HG03135 (cell line): Measurements from ENCODE around the gene CYP26B1.

ENCODE experiments used
- ATAC-seq: cut with Tn5 transposase; IDR thresholded peaks from one replicate; pipeline ENCODE4 v1.9.1; 2021; ENCODE audit warnings: mild to moderate bottlenecking, moderate library complexity; ENCODE audit not compliant: unreplicated experiment

Gene CYP26B1

GRCh38 chr2:72141881-72142451 lies 5.7 kb downstream of the CYP26B1 start:
- ATAC-seq = no peak

DNA sequence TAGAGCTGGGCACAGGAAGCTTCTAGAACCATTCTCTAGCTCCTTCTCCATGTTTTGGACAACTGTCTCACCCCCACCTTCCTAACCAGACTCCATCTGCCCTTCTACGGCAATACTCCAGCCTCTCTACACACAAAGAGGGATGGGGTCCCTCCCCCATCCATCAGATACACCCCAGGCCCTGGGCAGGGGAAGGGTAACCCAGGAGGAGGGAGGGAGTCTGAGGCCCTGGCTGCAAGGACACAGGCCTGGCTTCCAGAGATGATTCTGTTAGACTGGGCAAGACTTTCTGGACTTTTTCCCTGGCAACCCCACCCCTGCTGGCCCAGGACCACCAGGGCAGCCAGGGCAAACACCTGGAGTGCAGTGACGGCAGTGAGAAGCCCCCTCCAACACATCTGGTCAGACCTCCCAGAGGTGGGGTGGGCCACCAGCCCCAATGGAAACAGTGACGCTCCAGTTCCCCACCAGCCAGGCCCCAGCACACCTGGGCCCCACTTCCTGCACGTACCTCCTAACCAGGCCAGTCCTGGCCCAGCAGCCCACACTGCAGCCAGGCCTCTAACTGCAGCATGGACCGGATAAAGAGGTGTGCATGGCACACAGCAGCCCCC lies 6.5 kb downstream of the CYP26B1 start:
- no peak for ATAC-seq

GRCh38 chr2:72140621-72140960 lies 7.1 kb downstream of the CYP26B1 start:
- ATAC-seq = no peak

DNA sequence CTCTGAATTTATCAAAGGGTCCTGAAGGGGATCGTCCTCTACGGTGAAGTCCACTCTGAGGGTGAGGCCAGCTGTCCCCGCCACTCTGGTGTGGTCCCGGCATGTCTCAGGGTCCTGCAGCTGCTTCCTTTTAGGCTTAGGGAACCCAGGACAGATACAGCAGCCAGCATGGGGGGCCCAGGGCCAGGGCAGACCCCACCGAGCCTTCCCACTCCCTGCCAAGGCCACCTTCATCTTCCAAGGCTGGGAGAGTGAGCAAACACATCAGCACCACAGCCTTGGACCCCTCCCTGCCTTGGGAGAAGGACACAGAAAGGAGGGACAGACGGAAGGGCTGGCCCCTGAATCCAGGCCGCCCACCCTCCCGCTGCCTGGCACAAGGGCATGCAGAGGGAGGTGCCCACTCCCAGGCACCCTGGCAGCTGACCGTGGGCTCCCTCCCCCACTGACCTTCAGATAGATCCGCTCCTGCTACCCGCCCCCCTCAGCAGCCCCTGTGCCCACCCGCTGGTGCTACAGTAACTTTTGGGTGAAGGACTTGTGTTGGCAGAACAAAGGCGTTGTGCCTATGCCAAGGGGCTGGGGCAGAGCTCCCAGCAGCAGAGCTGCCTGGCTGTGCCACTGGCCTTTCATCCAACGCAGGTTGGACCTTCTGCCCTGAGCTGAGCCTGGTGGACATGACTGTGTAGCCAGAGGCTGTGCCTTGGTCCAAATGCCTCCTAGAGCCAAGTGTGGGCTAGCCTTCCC lies 7.6 kb downstream of the CYP26B1 start:
- no peak for ATAC-seq

DNA sequence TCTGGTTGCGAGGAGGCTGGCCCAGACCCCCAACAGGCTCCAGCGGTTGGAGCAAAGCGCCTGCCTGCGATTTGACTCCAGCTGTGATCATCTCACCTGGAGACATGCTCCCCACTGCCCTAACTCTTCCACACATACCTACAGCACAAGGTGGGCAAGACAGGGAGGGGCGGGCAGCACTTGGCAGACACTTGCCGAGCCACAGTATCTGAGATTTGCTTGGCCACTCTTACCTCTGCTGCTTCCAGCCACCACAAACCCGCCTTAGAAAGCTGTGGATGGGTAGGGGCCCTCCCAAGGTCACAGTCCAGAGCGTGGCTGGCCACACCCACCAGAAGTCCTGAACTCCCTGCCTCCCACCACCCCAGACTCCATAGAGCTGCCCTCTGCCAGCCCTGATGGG lies 8.2 kb downstream of the CYP26B1 start:
- no peak for ATAC-seq

DNA sequence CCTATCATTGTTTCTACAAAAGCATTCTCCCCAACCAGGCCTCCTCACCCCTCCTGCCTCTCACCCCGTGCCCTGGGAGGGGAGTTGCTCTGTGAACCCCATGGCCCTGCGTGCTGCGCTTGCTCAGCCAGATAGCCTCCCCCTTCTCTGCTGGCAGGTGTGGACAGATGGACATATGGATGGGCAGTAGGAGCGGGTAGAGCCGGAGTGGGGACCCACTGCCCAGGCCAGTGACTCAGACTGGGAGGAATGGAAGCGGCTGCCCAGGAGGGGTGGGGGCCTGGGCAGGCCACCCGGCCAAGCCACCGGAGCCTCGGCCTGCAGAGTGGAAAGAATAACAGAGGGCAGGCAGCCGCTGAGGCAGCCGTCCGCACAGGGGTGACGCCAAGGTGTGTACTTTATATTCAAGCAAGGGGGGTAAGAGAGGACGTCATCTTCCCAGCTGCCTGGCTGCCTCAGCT lies 8.7 kb downstream of the CYP26B1 start:
- ATAC-seq = no peak

- no peak for ATAC-seq
Measured at GRCh38 chr2:72138011-72138881, 9.4 kb downstream of the CYP26B1 start.

DNA sequence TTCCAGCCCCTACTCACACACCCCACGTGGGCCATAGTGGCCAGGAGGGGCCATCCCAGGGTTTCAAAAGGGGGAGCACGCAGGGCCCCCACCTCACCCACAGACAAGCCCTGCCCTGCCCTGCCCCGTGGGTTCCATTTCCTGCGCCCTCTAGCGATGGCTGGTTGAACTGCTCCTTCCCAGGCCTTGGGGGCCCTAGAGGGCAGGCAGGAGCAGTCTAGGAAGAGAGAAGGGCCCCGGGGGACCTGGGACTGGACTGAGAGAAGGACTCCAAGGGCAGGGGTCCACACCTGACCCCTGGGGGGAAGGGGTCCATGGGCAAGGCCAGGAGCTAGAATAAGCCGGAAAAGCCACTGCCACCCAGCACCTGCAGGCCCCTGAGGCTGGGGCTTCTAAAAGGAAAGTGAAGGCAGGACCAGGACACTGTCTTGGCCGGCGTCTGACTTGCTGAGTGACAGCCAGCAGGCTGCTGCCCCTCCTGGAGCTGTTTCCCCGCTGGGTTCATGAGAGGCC lies 10.1 kb downstream of the CYP26B1 start:
- peak; percentile 81 for ATAC-seq

DNA sequence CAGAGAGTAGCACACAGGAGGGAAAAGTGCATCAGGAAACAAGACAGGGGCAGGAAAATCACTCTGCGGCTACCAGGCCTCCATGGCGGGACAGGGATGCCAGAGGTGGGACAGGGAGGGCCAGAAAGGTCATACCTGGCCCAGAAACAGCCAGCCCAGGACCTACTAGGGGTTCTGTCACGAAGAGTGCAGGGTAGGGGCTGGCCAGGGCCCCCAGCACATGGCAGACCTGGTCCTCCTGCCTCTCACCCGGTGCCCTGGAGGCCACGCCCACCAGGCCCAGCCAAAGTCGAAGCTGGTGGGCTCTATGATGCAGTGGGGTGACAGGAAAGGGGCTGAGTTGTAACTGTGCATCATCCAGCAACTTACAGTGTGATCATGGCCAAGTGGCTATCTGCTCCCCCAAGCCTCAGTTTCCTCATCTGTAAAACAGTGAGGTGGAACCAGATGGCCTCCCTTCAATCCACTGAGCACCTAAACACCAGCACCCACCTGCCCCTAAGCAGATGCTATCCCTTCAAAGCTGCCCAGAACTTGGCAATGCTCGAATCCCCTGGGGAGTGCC lies 10.6 kb downstream of the CYP26B1 start:
- no peak for ATAC-seq

DNA sequence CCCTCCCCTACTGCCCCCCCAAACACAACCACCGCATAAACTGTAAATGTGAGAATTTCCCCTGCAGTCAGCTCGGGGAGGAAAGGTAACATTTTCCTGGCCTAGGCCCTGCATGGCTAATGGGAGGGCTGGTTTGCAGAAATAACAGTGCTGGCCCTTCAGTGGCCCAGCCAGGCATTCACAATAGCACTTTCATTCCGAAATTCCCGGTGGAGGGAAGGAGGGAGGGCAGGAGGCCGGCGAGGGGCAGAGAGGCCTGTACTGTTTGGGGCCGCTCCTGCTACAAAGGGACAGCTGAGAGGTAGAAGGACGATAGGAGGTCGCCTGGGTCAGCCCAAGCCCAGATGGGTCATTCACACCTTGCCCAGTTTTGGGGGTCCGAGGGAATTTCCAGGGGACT lies 11.3 kb downstream of the CYP26B1 start:
- ATAC-seq = no peak

GRCh38 chr2:72135921-72136320 lies 11.7 kb downstream of the CYP26B1 start:
- ATAC-seq = no peak

GRCh38 chr2:72134997-72135800 lies 12.5 kb downstream of the CYP26B1 start:
- ATAC-seq = no peak

DNA sequence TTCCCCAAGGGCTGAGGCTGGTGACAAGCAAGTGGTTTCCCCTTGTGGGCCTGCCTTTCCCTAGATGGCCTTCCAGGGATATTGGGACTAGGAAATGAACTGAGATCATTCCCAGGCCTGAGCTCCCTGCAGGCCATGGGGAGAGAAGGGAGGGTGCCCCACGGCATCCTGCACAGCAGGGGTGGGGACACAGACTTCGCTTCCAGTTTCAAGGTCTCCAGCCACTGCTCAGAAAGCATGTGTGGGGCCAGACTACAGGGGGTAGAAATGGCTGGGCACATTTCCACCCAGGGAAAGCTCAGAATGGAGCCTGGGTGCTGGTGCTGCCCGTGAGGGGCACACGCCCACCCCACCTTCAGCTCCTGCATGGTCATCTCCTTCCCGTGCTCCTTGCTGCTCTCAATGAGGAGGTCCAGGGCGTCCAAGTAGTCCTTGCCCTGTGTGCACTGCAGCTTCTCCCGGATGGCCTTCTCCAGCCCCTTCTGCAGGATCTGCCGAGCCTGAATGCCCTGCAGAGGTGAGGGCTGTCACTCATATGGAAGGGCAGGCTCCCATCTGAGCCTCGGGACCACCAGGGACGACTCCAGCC lies 13.2 kb downstream of the CYP26B1 start:
- no peak for ATAC-seq

DNA sequence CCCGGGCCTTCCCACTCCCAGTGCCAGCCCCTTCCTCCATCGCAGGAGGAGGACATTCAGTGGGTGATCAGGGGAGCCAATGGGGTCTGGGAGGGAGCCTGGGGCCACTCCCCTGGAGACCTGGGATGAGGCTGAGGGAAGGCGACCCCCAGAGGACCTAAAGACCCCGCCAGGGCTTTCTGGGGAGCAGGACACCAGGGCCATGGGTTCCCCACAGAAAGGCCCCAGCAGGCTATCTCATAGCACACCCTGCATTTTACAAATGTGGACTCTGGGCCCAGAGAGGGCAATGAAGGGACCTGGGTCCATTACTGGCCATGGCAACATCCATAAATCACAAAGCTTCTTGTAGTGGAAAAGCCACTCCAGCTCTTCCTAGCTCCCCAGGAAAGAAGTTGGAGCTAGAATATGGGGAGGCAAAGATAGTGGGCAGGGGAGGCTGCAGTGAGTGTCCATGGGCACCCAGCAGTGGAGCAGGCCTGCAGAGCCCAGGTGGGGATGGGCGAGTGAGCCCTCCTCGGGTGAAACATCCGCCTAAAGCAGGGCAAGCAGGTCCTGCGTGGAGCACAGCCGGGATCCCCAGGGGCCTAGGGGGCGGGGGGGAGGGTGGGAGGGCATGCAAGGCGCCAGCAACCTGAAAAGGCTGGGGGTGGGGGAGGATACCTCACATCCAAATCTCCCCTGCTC lies 13.8 kb downstream of the CYP26B1 start:
- no peak for ATAC-seq

DNA sequence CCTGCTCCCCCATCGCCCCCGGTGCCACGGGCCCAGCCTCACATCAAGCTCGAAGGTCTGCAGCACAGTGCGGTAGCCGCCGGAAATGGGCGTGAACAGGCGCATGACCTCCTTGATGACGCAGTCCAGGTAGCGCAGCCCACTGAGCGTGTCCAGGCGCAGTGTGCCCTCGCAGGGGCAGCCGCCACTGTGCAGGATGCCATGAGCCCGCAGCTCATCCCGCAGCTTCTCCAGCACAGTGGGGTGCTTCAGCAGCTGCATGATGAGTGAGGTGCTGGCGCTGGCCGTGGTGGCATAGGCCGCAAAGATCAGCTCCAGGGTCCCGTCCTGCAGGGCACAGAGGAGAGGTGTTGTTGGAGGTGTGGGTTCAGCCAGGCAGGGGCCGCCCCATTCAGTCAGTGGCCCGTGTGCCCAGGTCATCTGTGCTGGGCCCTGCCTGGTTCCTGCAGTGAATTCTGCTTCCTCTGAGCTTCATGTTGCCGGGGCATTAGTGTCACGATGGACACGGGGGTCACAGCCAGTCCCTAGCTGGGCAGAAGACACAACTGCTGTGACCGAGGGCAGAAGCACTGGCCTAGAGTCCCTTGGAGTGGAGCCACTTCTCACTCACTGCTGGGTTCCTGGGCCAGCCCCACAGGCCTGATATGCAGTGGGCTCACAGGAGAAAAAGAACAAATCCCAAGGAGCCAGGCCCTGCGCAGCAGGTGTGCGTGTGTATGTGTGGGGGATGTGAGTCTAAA lies 14.5 kb downstream of the CYP26B1 start:
- no peak for ATAC-seq

- ATAC-seq = no peak
Measured at GRCh38 chr2:72131916-72132841, 15.5 kb downstream of the CYP26B1 start.

DNA sequence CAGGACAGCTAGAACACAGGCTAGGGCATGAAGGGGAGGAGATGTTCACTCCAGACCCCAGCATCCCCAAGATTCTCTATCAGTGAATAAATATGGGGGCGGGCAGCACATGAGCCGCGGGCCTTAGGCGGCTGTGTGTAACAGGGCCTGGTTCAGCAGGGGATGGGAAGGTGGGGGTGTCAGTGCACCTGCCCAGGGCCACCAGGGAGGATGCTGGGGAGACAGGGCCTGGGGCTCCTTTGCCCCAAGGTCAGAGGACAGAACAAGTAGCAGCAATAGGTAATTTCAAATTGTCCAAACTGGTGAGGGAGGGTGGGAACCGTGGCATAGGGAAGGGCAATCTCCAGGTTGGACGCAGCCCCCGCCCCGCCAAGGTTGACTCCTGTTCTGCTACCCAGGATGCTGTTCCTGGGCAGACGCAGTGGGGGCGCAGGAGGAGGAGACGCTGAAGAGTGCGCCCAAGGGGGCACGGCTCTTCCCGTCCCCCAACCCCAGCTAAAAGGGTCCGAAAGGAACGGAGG lies 16.2 kb downstream of the CYP26B1 start:
- no peak for ATAC-seq
